Measurements from ENCODE around the gene IL1RAPL2.

- peak; percentile 72 for TF ChIP-seq CTCF (IDR thresholded peaks at IDR 0.05)
- TF ChIP-seq EZH2 (IDR thresholded peaks at IDR 0.05; ENCODE audit: borderline replicate concordance, insufficient read depth, low read depth, low read length, poor library complexity, severe bottlenecking), result no peak
These were observed 624.4 kb downstream of the IL1RAPL2 start for GRCh38 chrX:105190252-105190853.

All from B cell (primary cell).